Liver (tissue), 9 donors: ENCODE results near the gene FCGR3A. TPM values are rescaled to one million over a fixed set of nuclear protein-coding genes. Genes with fewer than 3 reads are reported as not detected.
"Not testable (repeated sequence)": the region's sequence is repeated elsewhere in the genome, so short reads cannot be mapped to it uniquely, and the experiment has no call there.

Experiments used
- DNase-seq: peaks from one replicate; pipeline ENCODE4 v3.0.0-alpha.2; 2017; ENCODE audit warnings: low spot score
- H3K27ac ChIP-seq, 2 donors: one replicate each; pipeline ENCODE4 v1.7.0; 2013; ENCODE audit warnings: inconsistent platforms in 2 of 2, low read length in 2 of 2, control low read depth in 1 of 2, low read depth in 1 of 2, mild to moderate bottlenecking in 1 of 2
- H3K27me3 ChIP-seq, 4 donors: one replicate each; pipeline versions ENCODE4 v1.6.1 to v1.7.0; 2013; ENCODE audit warnings: low read length in 3 of 4, inconsistent platforms in 1 of 4, mild to moderate bottlenecking in 1 of 4, moderate library complexity in 1 of 4; ENCODE audit not compliant: control insufficient read depth in 4 of 4, insufficient read depth in 4 of 4
- H3K36me3 ChIP-seq, 4 donors: one replicate each; pipeline versions ENCODE4 v1.6.1 to v1.7.0; 2013; ENCODE audit warnings: low read length in 3 of 4, mild to moderate bottlenecking in 3 of 4, low read depth in 1 of 4, moderate library complexity in 1 of 4; ENCODE audit not compliant: control insufficient read depth in 4 of 4, insufficient read depth in 3 of 4
- H3K4me1 ChIP-seq, 4 donors: one replicate each; pipeline versions ENCODE4 v1.6.1 to v1.7.0; 2013; ENCODE audit warnings: low read length in 3 of 4, mild to moderate bottlenecking in 3 of 4, moderate library complexity in 1 of 4; ENCODE audit not compliant: control insufficient read depth in 4 of 4, insufficient read depth in 4 of 4
- H3K4me3 ChIP-seq, 3 donors: one replicate each; pipeline versions ENCODE4 v1.6.1 to v1.7.0; 2013; ENCODE audit warnings: low read length in 3 of 3, control low read depth in 1 of 3, low read depth in 1 of 3, mild to moderate bottlenecking in 1 of 3
- H3K9ac ChIP-seq, 2 donors: one replicate each; pipeline ENCODE4 v1.7.0; 2013; ENCODE audit warnings: low read length in 2 of 2, mild to moderate bottlenecking in 2 of 2, moderate library complexity in 2 of 2, control low read depth in 1 of 2, low read depth in 1 of 2
- H3K9me3 ChIP-seq, 4 donors: one replicate each; pipeline versions ENCODE4 v1.6.1 to v1.7.0; 2013; ENCODE audit warnings: low read length in 3 of 4; ENCODE audit not compliant: control insufficient read depth in 4 of 4
- WGBS: extraction: QIAGEN DNeasy Blood & Tissue Kit; methylation state at CpG from one replicate; pipeline ENCODE4 v1.1.7; 2013; 5-methylcytosine and 5-hydroxymethylcytosine counted together
- polyA plus RNA-seq, 2 donors: library from polyadenylated mRNA; stranded (reverse) in 1 of 2; unstranded in 1 of 2; fragments of 200-250 nt in 1 of 2; fragments of >200 nt in 1 of 2; fragmentation: Nextera tagmentation in 1 of 2; extraction: Ambion mirVana in 1 of 2; gene quantifications; one replicate each; pipeline versions ENCODE4 v1.2.1 to v1.2.3, GENCODE V29; 2013 to 2015
- total RNA-seq, 2 donors: library from RNA; depleted of rRNA; stranded (reverse); fragments of >200 nt; gene quantifications; one replicate each; pipeline ENCODE4 v1.2.3, GENCODE V29; 2014
- donor health status: healthy.
- donor health status: healthy.
- donor health status: healthy.
- donor health status: healthy.
- donor health status: healthy.

Gene FCGR3A
- total and polyA plus RNA-seq, 4 donors, result 9.8 to 70.1 (median 49.2) TPM

- not testable (repeated sequence) for H3K9me3 ChIP-seq, H3K4me3 ChIP-seq, H3K4me1 ChIP-seq, H3K27ac ChIP-seq, H3K9ac ChIP-seq, H3K36me3 ChIP-seq, H3K27me3 ChIP-seq, DNase-seq
- WGBS, result 45% methylated on average over 2 of the region's 3 CpGs
Measured at GRCh38 chr1:161592586-161592985, 43.0 kb upstream of the FCGR3A start.

- not testable (repeated sequence) for H3K9ac ChIP-seq, DNase-seq, H3K36me3 ChIP-seq, H3K27ac ChIP-seq, H3K4me1 ChIP-seq, H3K4me3 ChIP-seq, H3K27me3 ChIP-seq, H3K9me3 ChIP-seq
- WGBS, result 9% methylated on average over 1 of the region's 6 CpGs
Measured at GRCh38 chr1:161589920-161590319, 40.3 kb upstream of the FCGR3A start.

GRCh38 chr1:161589365-161589764 is 39.7 kb upstream of the FCGR3A start:
- not testable (repeated sequence) for H3K27me3 ChIP-seq, H3K4me3 ChIP-seq, H3K36me3 ChIP-seq, H3K9me3 ChIP-seq, H3K27ac ChIP-seq, H3K4me1 ChIP-seq, H3K9ac ChIP-seq, DNase-seq
- WGBS, result 85% methylated on average over 7 of the region's 8 CpGs

- not testable (repeated sequence) for H3K9ac ChIP-seq, DNase-seq
- no CpG with 5 or more reads among the region's 6 CpGs for WGBS
Measured at GRCh38 chr1:161588596-161588995, 39.0 kb upstream of the FCGR3A start.

GRCh38 chr1:161582882-161583281 is 33.3 kb upstream of the FCGR3A start:
- not testable (repeated sequence) for H3K27ac ChIP-seq, H3K9me3 ChIP-seq, H3K36me3 ChIP-seq, H3K4me3 ChIP-seq, H3K9ac ChIP-seq, H3K4me1 ChIP-seq, H3K27me3 ChIP-seq, DNase-seq
- WGBS, result no CpG with 5 or more reads among the region's 4 CpGs

More at GRCh38 chr1:161588596-161588995, 39.0 kb upstream of the FCGR3A start:
- not testable (repeated sequence) for H3K4me3 ChIP-seq, H3K4me1 ChIP-seq, H3K36me3 ChIP-seq, H3K9me3 ChIP-seq, H3K27me3 ChIP-seq, H3K27ac ChIP-seq

- H3K4me3 ChIP-seq, H3K9me3 ChIP-seq, H3K27ac ChIP-seq, H3K36me3 ChIP-seq, H3K4me1 ChIP-seq, H3K27me3 ChIP-seq, H3K9ac ChIP-seq, DNase-seq: not testable (repeated sequence)
- no CpG with 5 or more reads among the region's 4 CpGs for WGBS
Measured at GRCh38 chr1:161580879-161581537, 31.4 kb upstream of the FCGR3A start.

GRCh38 chr1:161579856-161580507 is 30.4 kb upstream of the FCGR3A start:
- WGBS, result no CpG with 5 or more reads among the region's 8 CpGs
- H3K9ac ChIP-seq, H3K27me3 ChIP-seq, H3K27ac ChIP-seq, H3K4me3 ChIP-seq, H3K36me3 ChIP-seq, H3K9me3 ChIP-seq, H3K4me1 ChIP-seq, DNase-seq: not testable (repeated sequence)

GRCh38 chr1:161576676-161577075 is 27.1 kb upstream of the FCGR3A start:
- not testable (repeated sequence) for H3K27ac ChIP-seq, DNase-seq, H3K4me3 ChIP-seq, H3K9me3 ChIP-seq, H3K9ac ChIP-seq, H3K27me3 ChIP-seq, H3K36me3 ChIP-seq, H3K4me1 ChIP-seq
